GM19455 (cell line): ENCODE data around the gene ZNF467.

Source experiments
- ATAC-seq: cut with Tn5 transposase; IDR thresholded peaks from one replicate; pipeline ENCODE4 v1.9.1; 2021; ENCODE audit not compliant: unreplicated experiment

The ZNF467 gene

GRCh38 chr7:149716007-149716931 lies 57.1 kb downstream of the ZNF467 start:
- no peak for ATAC-seq

GRCh38 chr7:149715476-149715875 lies 57.9 kb downstream of the ZNF467 start:
- no peak for ATAC-seq

GRCh38 chr7:149714910-149715471 lies 58.4 kb downstream of the ZNF467 start:
- no peak for ATAC-seq
